GM23338 (cell line): Measurements from ENCODE around the gene SLC25A34. TPM values are rescaled to one million over a fixed set of nuclear protein-coding genes. Genes with fewer than 3 reads are reported as not detected.

Experiments
- ATAC-seq: fragments of 200-7000 bp; cut with Tn5 transposase; 3 replicates; pipeline ENCODE4 v1.9.1; 2020
- DNase-seq: peaks from one replicate; pipeline ENCODE4 v3.0.0-alpha.2; 2015; ENCODE audit warnings: low spot score
- H2AFZ ChIP-seq: fragments of 200-600 bp; sonication (generic); 2 replicates; pipeline ENCODE4 v1.8.0; 2016; ENCODE audit warnings: antibody characterized with exemption, mild to moderate bottlenecking, moderate library complexity
- H3F3A ChIP-seq: fragments of 200-600 bp; sonication (generic); replicated peaks from 2 replicates; pipeline ENCODE4 v1.8.0; 2017; ENCODE audit warnings: antibody characterized with exemption, mixed run types, low read depth
- H3K27ac ChIP-seq: fragments of 200-600 bp; sonication (generic); 2 replicates; pipeline ENCODE4 v1.6.1; 2016; ENCODE audit warnings: low read depth
- H3K27me3 ChIP-seq: fragments of 200-600 bp; sonication (generic); 2 replicates; pipeline ENCODE4 v1.8.0; 2016; ENCODE audit warnings: mild to moderate bottlenecking, mixed run types, moderate library complexity; ENCODE audit not compliant: insufficient read depth
- H3K36me3 ChIP-seq: fragments of 200-600 bp; sonication (generic); 2 replicates; pipeline ENCODE4 v1.8.0; 2016; ENCODE audit warnings: mild to moderate bottlenecking; ENCODE audit not compliant: insufficient read depth
- H3K4me1 ChIP-seq: fragments of 200-600 bp; sonication (generic); 2 replicates; pipeline ENCODE4 v1.8.0; 2016; ENCODE audit warnings: mild to moderate bottlenecking, moderate library complexity; ENCODE audit not compliant: insufficient read depth
- H3K4me2 ChIP-seq: fragments of 200-600 bp; sonication (generic); 2 replicates; pipeline ENCODE4 v1.7.1; 2017; ENCODE audit warnings: mixed run types
- H3K4me3 ChIP-seq: fragments of 200-600 bp; sonication (generic); 2 replicates; pipeline ENCODE4 v1.6.1; 2016; ENCODE audit warnings: mixed run types
- H3K79me2 ChIP-seq: fragments of 200-600 bp; sonication (generic); replicated peaks from 2 replicates; pipeline ENCODE4 v1.8.0; 2017; ENCODE audit warnings: mild to moderate bottlenecking; ENCODE audit not compliant: insufficient read depth
- H3K9me2 ChIP-seq: fragments of 200-600 bp; sonication (generic); 2 replicates; pipeline ENCODE4 v1.8.0; 2017; ENCODE audit not compliant: insufficient read depth
- H4K20me1 ChIP-seq: fragments of 200-600 bp; sonication (generic); replicated peaks from 2 replicates; pipeline ENCODE4 v1.8.0; 2017; ENCODE audit warnings: mild to moderate bottlenecking; ENCODE audit not compliant: insufficient read depth
- H3K27ac Mint-ChIP-seq: 2 replicates; pipeline ENCODE4 v1.8.0; 2020; ENCODE audit warnings: inconsistent platforms, mild to moderate bottlenecking, moderate library complexity, mixed read lengths
- H3K27me3 Mint-ChIP-seq: 3 replicates; pipeline ENCODE4 v1.8.0; 2022; ENCODE audit warnings: low read depth, mild to moderate bottlenecking, moderate library complexity, mixed read lengths, inconsistent platforms; ENCODE audit not compliant: insufficient read depth, poor library complexity
- H3K36me3 Mint-ChIP-seq: 3 replicates; pipeline ENCODE4 v1.8.0; 2021; ENCODE audit warnings: low read depth, mild to moderate bottlenecking, inconsistent platforms, moderate library complexity, mixed read lengths
- H3K4me1 Mint-ChIP-seq: 3 replicates; pipeline ENCODE4 v1.8.0; 2020; ENCODE audit warnings: mild to moderate bottlenecking, inconsistent platforms, mixed read lengths
- H3K4me3 Mint-ChIP-seq: 3 replicates; pipeline ENCODE4 v1.8.0; 2021; ENCODE audit warnings: moderate library complexity, mild to moderate bottlenecking, inconsistent platforms, mixed read lengths
- H3K9me3 Mint-ChIP-seq: 3 replicates; pipeline ENCODE4 v1.8.0; 2020; ENCODE audit warnings: moderate library complexity, mild to moderate bottlenecking, inconsistent platforms, mixed read lengths
- CREB1 ChIP-seq: fragments of 250-450 bp; sonication (Bioruptor Pico); IDR thresholded peaks from 2 replicates; pipeline ENCODE4 v1.5.0; 2020; ENCODE audit warnings: low read depth, mild to moderate bottlenecking, moderate library complexity
- EZH2 ChIP-seq: fragments of 200-600 bp; sonication (generic); IDR thresholded peaks from one replicate; pipeline ENCODE4 v1.8.0; 2017; ENCODE audit warnings: antibody characterized with exemption, mild to moderate bottlenecking, low read depth; ENCODE audit not compliant: unreplicated experiment
- EZH2phosphoT487 ChIP-seq: fragments of 200-600 bp; sonication (generic); IDR thresholded peaks from one replicate; pipeline ENCODE4 v1.8.1; 2018; ENCODE audit warnings: antibody characterized with exemption; ENCODE audit not compliant: unreplicated experiment
- JUNB ChIP-seq: IDR thresholded peaks from one replicate; pipeline ENCODE4 v1.6.1; 2016; ENCODE audit warnings: antibody characterized with exemption; ENCODE audit not compliant: unreplicated experiment
- NANOG ChIP-seq: IDR thresholded peaks from 2 replicates; pipeline ENCODE4 v1.6.1; 2016; ENCODE audit warnings: antibody characterized with exemption, borderline replicate concordance
- POLR2AphosphoS5 ChIP-seq: IDR thresholded peaks from 2 replicates; pipeline ENCODE4 v1.6.1; 2016; ENCODE audit warnings: antibody characterized with exemption, low read depth
- STAT1 ChIP-seq: IDR thresholded peaks from one replicate; pipeline ENCODE4 v1.6.1; 2016; ENCODE audit warnings: antibody characterized with exemption; ENCODE audit not compliant: unreplicated experiment
- ZNF114 ChIP-seq: fragments of 250-450 bp; sonication (Bioruptor Pico); IDR thresholded peaks from 2 replicates; pipeline ENCODE4 v1.5.0; 2020; ENCODE audit warnings: mild to moderate bottlenecking, moderate library complexity
- ZNF331 ChIP-seq: fragments of 250-450 bp; sonication (Bioruptor Pico); IDR thresholded peaks from 2 replicates; pipeline ENCODE4 v1.5.0; 2020; ENCODE audit warnings: low read depth, mild to moderate bottlenecking, moderate library complexity
- polyA plus RNA-seq: library from polyadenylated mRNA; unstranded; fragments of >200 nt; fragmentation: Nextera tagmentation; extraction: Ambion mirVana; gene quantifications from 2 replicates; pipeline ENCODE4 v1.2.1, GENCODE V29; 2016
- total RNA-seq: library from RNA; depleted of rRNA; stranded (reverse); fragments of >200 nt; shearing (Covaris generic); gene quantifications from 2 replicates; pipeline ENCODE4 v1.2.3, GENCODE V29; 2014
- TF ChIP-seq, protein P1 (sequence below): IDR thresholded peaks from 2 replicates; pipeline ENCODE4 v1.6.1; 2016; ENCODE audit warnings: antibody characterized with exemption
- TF ChIP-seq, protein P2 (sequence below): IDR thresholded peaks from one replicate; pipeline ENCODE4 v1.6.1; 2018; ENCODE audit warnings: antibody characterized with exemption; ENCODE audit not compliant: unreplicated experiment
- TF ChIP-seq, protein P3 (sequence below), 2 experiments: fragments of 200-600 bp in 1 of 2; sonication (generic) in 1 of 2; conservative IDR thresholded peaks; 2 replicates each; pipeline versions ENCODE4 v1.5.1 to v1.6.1; 2016 to 2017; ENCODE audit warnings: antibody characterized with exemption in 2 of 2, low read depth in 2 of 2, mild to moderate bottlenecking in 2 of 2, moderate library complexity in 1 of 2

Gene SLC25A34
- total and polyA plus RNA-seq, 2 experiments from 2014 or later: 0.11 to 3.5 TPM

DNA sequence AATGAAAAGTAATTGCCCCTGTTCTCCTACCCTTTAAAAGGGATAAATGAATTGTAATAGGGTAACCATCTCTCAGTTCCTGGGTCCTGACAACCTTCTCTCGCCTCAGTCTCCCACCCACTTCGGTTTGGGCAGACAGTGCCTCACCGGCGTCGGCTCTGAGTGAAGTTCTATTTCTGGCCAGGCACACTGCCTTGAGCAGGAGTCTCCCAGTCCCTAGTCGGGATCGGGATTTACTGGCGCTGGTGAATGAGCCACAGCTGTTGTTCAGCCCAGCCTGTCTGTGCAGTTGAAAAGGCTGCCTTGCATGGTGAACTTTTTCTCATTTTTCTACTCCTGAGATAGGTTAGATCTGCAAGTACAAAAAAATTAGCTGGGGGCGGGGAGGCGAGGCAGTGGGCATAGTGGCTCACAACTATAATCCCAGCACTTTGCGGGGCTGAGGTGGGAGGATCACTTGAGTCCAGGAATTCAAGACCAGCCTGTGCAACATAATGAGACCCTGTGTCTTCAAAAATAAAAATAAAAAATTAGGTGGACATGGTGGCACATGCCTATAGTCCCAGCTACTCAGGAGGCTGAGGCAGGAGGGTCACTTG, 44.5 kb upstream of the SLC25A34 start (continued):
- TF ChIP-seq, protein P1, sequence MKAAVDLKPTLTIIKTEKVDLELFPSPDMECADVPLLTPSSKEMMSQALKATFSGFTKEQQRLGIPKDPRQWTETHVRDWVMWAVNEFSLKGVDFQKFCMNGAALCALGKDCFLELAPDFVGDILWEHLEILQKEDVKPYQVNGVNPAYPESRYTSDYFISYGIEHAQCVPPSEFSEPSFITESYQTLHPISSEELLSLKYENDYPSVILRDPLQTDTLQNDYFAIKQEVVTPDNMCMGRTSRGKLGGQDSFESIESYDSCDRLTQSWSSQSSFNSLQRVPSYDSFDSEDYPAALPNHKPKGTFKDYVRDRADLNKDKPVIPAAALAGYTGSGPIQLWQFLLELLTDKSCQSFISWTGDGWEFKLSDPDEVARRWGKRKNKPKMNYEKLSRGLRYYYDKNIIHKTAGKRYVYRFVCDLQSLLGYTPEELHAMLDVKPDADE: no peak
- TF ChIP-seq, protein P2, sequence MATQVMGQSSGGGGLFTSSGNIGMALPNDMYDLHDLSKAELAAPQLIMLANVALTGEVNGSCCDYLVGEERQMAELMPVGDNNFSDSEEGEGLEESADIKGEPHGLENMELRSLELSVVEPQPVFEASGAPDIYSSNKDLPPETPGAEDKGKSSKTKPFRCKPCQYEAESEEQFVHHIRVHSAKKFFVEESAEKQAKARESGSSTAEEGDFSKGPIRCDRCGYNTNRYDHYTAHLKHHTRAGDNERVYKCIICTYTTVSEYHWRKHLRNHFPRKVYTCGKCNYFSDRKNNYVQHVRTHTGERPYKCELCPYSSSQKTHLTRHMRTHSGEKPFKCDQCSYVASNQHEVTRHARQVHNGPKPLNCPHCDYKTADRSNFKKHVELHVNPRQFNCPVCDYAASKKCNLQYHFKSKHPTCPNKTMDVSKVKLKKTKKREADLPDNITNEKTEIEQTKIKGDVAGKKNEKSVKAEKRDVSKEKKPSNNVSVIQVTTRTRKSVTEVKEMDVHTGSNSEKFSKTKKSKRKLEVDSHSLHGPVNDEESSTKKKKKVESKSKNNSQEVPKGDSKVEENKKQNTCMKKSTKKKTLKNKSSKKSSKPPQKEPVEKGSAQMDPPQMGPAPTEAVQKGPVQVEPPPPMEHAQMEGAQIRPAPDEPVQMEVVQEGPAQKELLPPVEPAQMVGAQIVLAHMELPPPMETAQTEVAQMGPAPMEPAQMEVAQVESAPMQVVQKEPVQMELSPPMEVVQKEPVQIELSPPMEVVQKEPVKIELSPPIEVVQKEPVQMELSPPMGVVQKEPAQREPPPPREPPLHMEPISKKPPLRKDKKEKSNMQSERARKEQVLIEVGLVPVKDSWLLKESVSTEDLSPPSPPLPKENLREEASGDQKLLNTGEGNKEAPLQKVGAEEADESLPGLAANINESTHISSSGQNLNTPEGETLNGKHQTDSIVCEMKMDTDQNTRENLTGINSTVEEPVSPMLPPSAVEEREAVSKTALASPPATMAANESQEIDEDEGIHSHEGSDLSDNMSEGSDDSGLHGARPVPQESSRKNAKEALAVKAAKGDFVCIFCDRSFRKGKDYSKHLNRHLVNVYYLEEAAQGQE: no peak
- TF ChIP-seq JUNB: no peak
- TF ChIP-seq NANOG: no peak
- TF ChIP-seq STAT1: no peak
- TF ChIP-seq POLR2AphosphoS5: no peak

DNA sequence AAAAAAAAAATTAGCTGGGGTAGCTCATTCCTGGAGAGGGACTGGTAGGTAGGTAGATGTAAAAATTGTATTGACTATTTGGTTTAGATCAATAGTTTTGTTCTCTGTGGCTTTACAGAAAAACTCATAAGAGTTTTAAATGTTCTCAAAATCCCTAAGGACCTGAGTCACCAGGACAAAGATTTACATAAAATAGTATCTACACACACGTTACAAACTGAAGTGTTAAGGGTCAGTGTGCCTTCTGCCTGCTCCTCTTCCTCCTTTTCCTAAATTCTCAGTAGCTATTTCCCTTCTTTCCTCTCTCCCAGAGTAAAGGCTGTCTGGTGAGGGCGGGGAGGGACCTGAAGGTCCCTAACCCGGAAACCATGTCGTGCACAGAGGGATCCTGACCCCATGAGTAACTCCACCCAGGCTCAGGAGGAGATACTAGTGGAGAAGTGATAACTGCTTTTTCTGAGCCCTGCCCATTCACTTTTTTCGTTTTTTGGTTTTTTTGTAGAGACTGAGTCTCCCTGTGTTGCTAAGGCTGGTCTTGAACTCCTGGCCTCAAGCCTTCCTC, 43.9 kb upstream of the SLC25A34 start:
- peaks cover 15% of the 10 kb centered on the region for H4K20me1 ChIP-seq
- H3K36me3 Mint-ChIP-seq: 0 out of 3 replicates have a peak, but pooled peaks cover 8% of the 10 kb centered on the region
- H3K27me3 Mint-ChIP-seq: peaks cover 6% of the 10 kb centered on the region
- no peaks in the 10 kb centered on the region for H3K9me2 ChIP-seq
- no peak for ATAC-seq
- H3K27ac Mint-ChIP-seq: no peak overlapping the region
- H3K4me2 ChIP-seq: no peak overlapping the region
- no peaks in the 10 kb centered on the region for H3K36me3 ChIP-seq
- H2AFZ ChIP-seq: no peak overlapping the region
- H3K4me1 Mint-ChIP-seq: no peaks in the 10 kb centered on the region
- H3F3A ChIP-seq: no peaks in the 10 kb centered on the region
- no peak overlapping the region for H3K4me3 ChIP-seq
- H3K4me1 ChIP-seq: no peaks in the 10 kb centered on the region
- DNase-seq: no peak
- H3K27me3 ChIP-seq: no peaks in the 10 kb centered on the region
- no peak for TF ChIP-seq EZH2
- no peak for TF ChIP-seq EZH2phosphoT487
- TF ChIP-seq ZNF331 (CRISPR knock-in tag): no peak
- TF ChIP-seq, protein P3, sequence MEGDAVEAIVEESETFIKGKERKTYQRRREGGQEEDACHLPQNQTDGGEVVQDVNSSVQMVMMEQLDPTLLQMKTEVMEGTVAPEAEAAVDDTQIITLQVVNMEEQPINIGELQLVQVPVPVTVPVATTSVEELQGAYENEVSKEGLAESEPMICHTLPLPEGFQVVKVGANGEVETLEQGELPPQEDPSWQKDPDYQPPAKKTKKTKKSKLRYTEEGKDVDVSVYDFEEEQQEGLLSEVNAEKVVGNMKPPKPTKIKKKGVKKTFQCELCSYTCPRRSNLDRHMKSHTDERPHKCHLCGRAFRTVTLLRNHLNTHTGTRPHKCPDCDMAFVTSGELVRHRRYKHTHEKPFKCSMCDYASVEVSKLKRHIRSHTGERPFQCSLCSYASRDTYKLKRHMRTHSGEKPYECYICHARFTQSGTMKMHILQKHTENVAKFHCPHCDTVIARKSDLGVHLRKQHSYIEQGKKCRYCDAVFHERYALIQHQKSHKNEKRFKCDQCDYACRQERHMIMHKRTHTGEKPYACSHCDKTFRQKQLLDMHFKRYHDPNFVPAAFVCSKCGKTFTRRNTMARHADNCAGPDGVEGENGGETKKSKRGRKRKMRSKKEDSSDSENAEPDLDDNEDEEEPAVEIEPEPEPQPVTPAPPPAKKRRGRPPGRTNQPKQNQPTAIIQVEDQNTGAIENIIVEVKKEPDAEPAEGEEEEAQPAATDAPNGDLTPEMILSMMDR (conservative IDR thresholded peaks at IDR 0.05; ENCODE audit: low read depth in 2 of 2): no peak
- TF ChIP-seq JUNB: no peak
- TF ChIP-seq, protein P2: no peak
- TF ChIP-seq ZNF114 (CRISPR knock-in tag): no peak
- no peak for TF ChIP-seq NANOG
- no peak for TF ChIP-seq CREB1 (CRISPR knock-in tag)
- TF ChIP-seq, protein P1: no peak
- no peaks in the 10 kb centered on the region for H3K9me3 Mint-ChIP-seq
- H3K4me3 Mint-ChIP-seq: no peak overlapping the region
- no peak overlapping the region for H3K27ac ChIP-seq
- peaks cover 52% of the 10 kb centered on the region for H3K79me2 ChIP-seq
